ENCODE data around the gene SEC22C.

Gene SEC22C

GRCh38 chr3:42590989-42591756 is 9.4 kb upstream of the SEC22C start:
- peak overlapping the region; percentile 77 for H3K4me2 ChIP-seq (ENCODE audit: insufficient read depth, low read length, poor library complexity, severe bottlenecking)
- H2AK5ac ChIP-seq (ENCODE audit: low read depth, low read length), result no peak overlapping the region
- peaks cover 6 to 50% of the 10 kb centered on the region in 2 donors for H3K36me3 ChIP-seq (replicated peaks in 1 of 2; ENCODE audit: control insufficient read depth in 2 of 2, insufficient read depth in 2 of 2, low read length in 2 of 2)
- peak overlapping the region; percentile 4 for H3K14ac ChIP-seq (ENCODE audit: low read length)
- H4K8ac ChIP-seq (ENCODE audit: low read depth, low read length), result no peak overlapping the region
- no peaks in the 10 kb centered on the region for H3K79me1 ChIP-seq (ENCODE audit: low read depth, low read length)
- peak overlapping the region; percentile 47 for H3K27ac ChIP-seq (replicated peaks; ENCODE audit: low read length)
- H3K27me3 ChIP-seq (ENCODE audit: control insufficient read depth in 3 of 3, insufficient read depth in 3 of 3, low read depth in 1 of 3, low read length in 3 of 3), result no peaks in the 10 kb centered on the region
- no peak overlapping the region for H4K91ac ChIP-seq (ENCODE audit: low read depth, low read length, poor library complexity)
- H3K9ac ChIP-seq (ENCODE audit: low read depth, low read length, poor library complexity), result peak overlapping the region; percentile 79
- DNase-seq (ENCODE audit: low spot score), result no peak
- H3K18ac ChIP-seq (ENCODE audit: low read length), result peak overlapping the region; percentile 52
- no peak overlapping the region for H2BK15ac ChIP-seq (ENCODE audit: low read length)
- no CpG with 5 or more reads among the region's 44 CpGs for WGBS, 2 donors (ENCODE audit: extremely low coverage in 2 of 2, insufficient read length in 2 of 2, insufficient replicate concordance in 1 of 2)
- no peak overlapping the region for H3K23ac ChIP-seq (ENCODE audit: low read depth, low read length, poor library complexity)
- H3K4ac ChIP-seq (ENCODE audit: low read length), result no peak overlapping the region
- H2AFZ ChIP-seq (ENCODE audit: low read length), result peak overlapping the region; percentile 48
- peak overlapping the region; percentile 59 to 90 for H3K4me3 ChIP-seq (ENCODE audit: low read length in 2 of 2)
- H2BK120ac ChIP-seq (ENCODE audit: low read depth, low read length), result no peak overlapping the region
- H3K9me3 ChIP-seq (replicated peaks in 1 of 2; ENCODE audit: control insufficient read depth in 2 of 2, insufficient read depth in 1 of 2, low read depth in 1 of 2, low read length in 2 of 2), result no peaks in the 10 kb centered on the region
- peaks cover 2 to 6% of the 10 kb centered on the region in 2 donors for H3K4me1 ChIP-seq (ENCODE audit: control insufficient read depth in 2 of 2, insufficient read depth in 1 of 2, low read depth in 1 of 2, low read length in 2 of 2)
- H2BK12ac ChIP-seq (ENCODE audit: low read length), result no peak overlapping the region
- no peak overlapping the region for H2BK5ac ChIP-seq (ENCODE audit: low read length)

GRCh38 chr3:42589382-42590109 is 7.8 kb upstream of the SEC22C start:
- Histone ChIP-seq H3K9ac (ENCODE audit: low read depth, low read length, poor library complexity) (no peak overlapping the region), H3K23ac (ENCODE audit: low read depth, low read length, poor library complexity) (peak overlapping the region; percentile 52), H2BK120ac (ENCODE audit: low read depth, low read length) (no peak overlapping the region), H2BK15ac (ENCODE audit: low read length) (no peak overlapping the region), H3K79me1 (ENCODE audit: low read depth, low read length) (no peaks in the 10 kb centered on the region), H3K9me3 (replicated peaks in 1 of 2; ENCODE audit: control insufficient read depth in 2 of 2, insufficient read depth in 1 of 2, low read depth in 1 of 2, low read length in 2 of 2) (no peaks in the 10 kb centered on the region), H3K4me3 (ENCODE audit: low read length in 2 of 2) (no peak overlapping the region), H2AK5ac (ENCODE audit: low read depth, low read length) (no peak overlapping the region), H4K91ac (ENCODE audit: low read depth, low read length, poor library complexity) (no peak overlapping the region), H3K27me3 (ENCODE audit: control insufficient read depth in 3 of 3, insufficient read depth in 3 of 3, low read depth in 1 of 3, low read length in 3 of 3) (no peaks in the 10 kb centered on the region), H3K27ac (replicated peaks; ENCODE audit: low read length) (no peak overlapping the region), H4K8ac (ENCODE audit: low read depth, low read length) (no peak overlapping the region), H3K14ac (ENCODE audit: low read length) (no peak overlapping the region), H3K36me3 (replicated peaks in 1 of 2; ENCODE audit: control insufficient read depth in 2 of 2, insufficient read depth in 2 of 2, low read length in 2 of 2) (peaks cover 4 to 33% of the 10 kb centered on the region in 2 donors), H2BK12ac (ENCODE audit: low read length) (no peak overlapping the region), H3K4me2 (ENCODE audit: insufficient read depth, low read length, poor library complexity, severe bottlenecking) (no peak overlapping the region), H3K4ac (ENCODE audit: low read length) (no peak overlapping the region), H2BK5ac (ENCODE audit: low read length) (no peak overlapping the region), H3K18ac (ENCODE audit: low read length) (no peak overlapping the region), H2AFZ (ENCODE audit: low read length) (no peak overlapping the region), H3K4me1 (ENCODE audit: control insufficient read depth in 2 of 2, insufficient read depth in 1 of 2, low read depth in 1 of 2, low read length in 2 of 2) (peaks cover 2 to 6% of the 10 kb centered on the region in 2 donors)
- DNase-seq (ENCODE audit: low spot score), result no peak
- no CpG with 5 or more reads among the region's 20 CpGs for WGBS, 2 donors (ENCODE audit: extremely low coverage in 2 of 2, insufficient read length in 2 of 2, insufficient replicate concordance in 1 of 2)

DNA sequence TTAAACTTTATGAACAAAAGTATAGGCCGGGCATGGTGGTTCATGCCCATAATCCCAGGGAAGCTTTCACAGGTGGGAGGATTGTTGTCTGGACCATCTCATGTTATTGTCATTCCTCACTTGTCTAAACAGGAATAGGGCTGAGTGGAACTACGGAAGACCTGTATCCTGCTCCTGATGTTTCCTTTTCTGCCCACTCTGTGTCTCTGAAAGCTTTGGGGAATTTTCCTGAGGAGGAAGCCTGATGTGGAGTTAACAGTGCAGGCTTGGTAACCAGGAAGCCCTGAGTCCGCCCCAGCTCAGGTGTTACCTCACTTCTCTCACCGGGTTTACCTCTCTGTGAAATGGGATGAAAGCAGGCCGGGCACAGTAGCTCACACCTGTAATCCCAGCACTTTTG is 6.9 kb upstream of the SEC22C start:
- Histone ChIP-seq H3K9ac (ENCODE audit: low read depth, low read length, poor library complexity) (no peak overlapping the region), H4K8ac (ENCODE audit: low read depth, low read length) (no peak overlapping the region), H3K18ac (ENCODE audit: low read length) (no peak overlapping the region), H3K27me3 (ENCODE audit: control insufficient read depth in 3 of 3, insufficient read depth in 3 of 3, low read depth in 1 of 3, low read length in 3 of 3) (no peaks in the 10 kb centered on the region), H2BK5ac (ENCODE audit: low read length) (no peak overlapping the region), H3K9me3 (replicated peaks in 1 of 2; ENCODE audit: control insufficient read depth in 2 of 2, insufficient read depth in 1 of 2, low read depth in 1 of 2, low read length in 2 of 2) (no peaks in the 10 kb centered on the region), H3K4me3 (ENCODE audit: low read length in 2 of 2) (no peak overlapping the region), H2AFZ (ENCODE audit: low read length) (no peak overlapping the region), H3K4me2 (ENCODE audit: insufficient read depth, low read length, poor library complexity, severe bottlenecking) (no peak overlapping the region), H3K23ac (ENCODE audit: low read depth, low read length, poor library complexity) (no peak overlapping the region), H3K79me1 (ENCODE audit: low read depth, low read length) (no peaks in the 10 kb centered on the region), H4K91ac (ENCODE audit: low read depth, low read length, poor library complexity) (no peak overlapping the region), H3K36me3 (replicated peaks in 1 of 2; ENCODE audit: control insufficient read depth in 2 of 2, insufficient read depth in 2 of 2, low read length in 2 of 2) (peaks cover 1 to 24% of the 10 kb centered on the region in 2 donors), H2BK12ac (ENCODE audit: low read length) (no peak overlapping the region), H2BK15ac (ENCODE audit: low read length) (no peak overlapping the region), H3K4me1 (ENCODE audit: control insufficient read depth in 2 of 2, insufficient read depth in 1 of 2, low read depth in 1 of 2, low read length in 2 of 2) (peaks cover 2 to 6% of the 10 kb centered on the region in 2 donors), H2AK5ac (ENCODE audit: low read depth, low read length) (no peak overlapping the region), H2BK120ac (ENCODE audit: low read depth, low read length) (no peak overlapping the region), H3K14ac (ENCODE audit: low read length) (no peak overlapping the region), H3K27ac (replicated peaks; ENCODE audit: low read length) (no peak overlapping the region), H3K4ac (ENCODE audit: low read length) (no peak overlapping the region)
- WGBS, 2 donors (ENCODE audit: extremely low coverage in 2 of 2, insufficient read length in 2 of 2, insufficient replicate concordance in 1 of 2), result no CpG with 5 or more reads among the region's 5 CpGs
- no peak for DNase-seq (ENCODE audit: low spot score)

- no CpG with 5 or more reads among the region's 3 CpGs for WGBS, 2 donors (ENCODE audit: extremely low coverage in 2 of 2, insufficient read length in 2 of 2, insufficient replicate concordance in 1 of 2)
- H2AFZ ChIP-seq (ENCODE audit: low read length), result peak overlapping the region; percentile 99
- H2BK5ac ChIP-seq (ENCODE audit: low read length), result peak overlapping the region; percentile 79
- H3K36me3 ChIP-seq (replicated peaks in 1 of 2; ENCODE audit: control insufficient read depth in 2 of 2, insufficient read depth in 2 of 2, low read length in 2 of 2), result peaks cover 0 to 18% of the 10 kb centered on the region in 2 donors
- no peak overlapping the region for H2BK120ac ChIP-seq (ENCODE audit: low read depth, low read length)
- peak overlapping the region; percentile 5 for H2BK15ac ChIP-seq (ENCODE audit: low read length)
- DNase-seq (ENCODE audit: low spot score), result no peak
- peak overlapping the region; percentile 52 for H3K4me2 ChIP-seq (ENCODE audit: insufficient read depth, low read length, poor library complexity, severe bottlenecking)
- H3K79me1 ChIP-seq (ENCODE audit: low read depth, low read length), result no peaks in the 10 kb centered on the region
- H2BK12ac ChIP-seq (ENCODE audit: low read length), result no peak overlapping the region
- H3K9me3 ChIP-seq (replicated peaks in 1 of 2; ENCODE audit: control insufficient read depth in 2 of 2, insufficient read depth in 1 of 2, low read depth in 1 of 2, low read length in 2 of 2), result peaks cover 0 to 6% of the 10 kb centered on the region in 2 donors
- peak overlapping the region; percentile 93 for H3K27ac ChIP-seq (replicated peaks; ENCODE audit: low read length)
- peak overlapping the region; percentile 73 to 87 for H3K4me3 ChIP-seq (ENCODE audit: low read length in 2 of 2)
- no peak overlapping the region for H4K91ac ChIP-seq (ENCODE audit: low read depth, low read length, poor library complexity)
- no peaks in the 10 kb centered on the region for H3K27me3 ChIP-seq (ENCODE audit: control insufficient read depth in 3 of 3, insufficient read depth in 3 of 3, low read depth in 1 of 3, low read length in 3 of 3)
- H3K4me1 ChIP-seq (ENCODE audit: control insufficient read depth in 2 of 2, insufficient read depth in 1 of 2, low read depth in 1 of 2, low read length in 2 of 2), result peaks cover 0 to 5% of the 10 kb centered on the region in 2 donors
- no peak overlapping the region for H3K4ac ChIP-seq (ENCODE audit: low read length)
- H3K14ac ChIP-seq (ENCODE audit: low read length), result no peak overlapping the region
- H4K8ac ChIP-seq (ENCODE audit: low read depth, low read length), result no peak overlapping the region
- H3K9ac ChIP-seq (ENCODE audit: low read depth, low read length, poor library complexity), result peak overlapping the region; percentile 53
- H3K23ac ChIP-seq (ENCODE audit: low read depth, low read length, poor library complexity), result peak overlapping the region; percentile 95
- H2AK5ac ChIP-seq (ENCODE audit: low read depth, low read length), result no peak overlapping the region
- no peak overlapping the region for H3K18ac ChIP-seq (ENCODE audit: low read length)
Observed at GRCh38 chr3:42582474-42583070, 805 bp upstream of the SEC22C start.
